Amniotic stem cell (primary cell): ENCODE measurements around the gene LARP1.
"Not testable (repeated sequence)": the region's sequence is repeated elsewhere in the genome, so short reads cannot be mapped to it uniquely, and the experiment has no call there.

Experiments used
- DNase-seq: peaks from one replicate; lab custom pipeline; 2025; lab: John Stamatoyannopoulos, UW

LARP1 gene

DNA sequence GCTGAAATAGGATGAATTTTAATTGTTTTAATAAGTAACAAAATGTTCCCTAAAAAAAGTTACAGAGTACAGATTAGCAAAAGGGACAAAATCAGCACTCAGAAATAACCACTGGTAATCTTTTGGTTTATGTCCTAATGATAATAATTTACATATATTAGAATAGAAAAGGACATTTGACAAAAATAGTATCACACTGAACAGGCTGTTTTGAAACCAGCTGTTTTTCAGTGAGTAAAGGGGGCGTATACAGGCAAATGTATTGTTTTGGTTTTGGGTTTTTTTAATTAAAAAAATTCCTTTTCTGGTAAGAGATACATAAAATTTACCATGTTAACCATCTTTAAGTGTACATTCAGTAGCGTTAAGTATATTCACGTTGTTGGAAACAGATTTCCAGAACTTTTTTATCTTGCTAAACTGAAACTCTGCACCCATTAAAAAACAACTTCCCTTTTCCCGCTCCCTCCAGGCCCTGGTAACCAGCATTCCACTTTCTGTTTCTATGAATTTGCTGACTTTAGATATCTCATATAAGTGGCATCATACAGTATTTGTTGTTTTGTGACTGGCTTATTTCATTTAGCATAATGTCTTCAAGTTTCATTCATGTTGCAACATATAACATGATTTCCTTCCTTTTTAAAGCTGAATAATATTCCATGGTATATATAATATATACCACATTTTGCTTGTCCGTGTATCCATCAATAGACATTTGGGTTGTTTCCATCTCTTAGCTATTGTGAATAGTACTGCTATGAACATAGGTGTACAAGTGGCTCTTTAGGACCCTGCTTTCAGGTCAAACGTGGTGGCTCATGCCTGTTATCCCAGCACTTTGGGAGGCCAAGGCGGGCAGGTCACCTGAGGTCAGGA lies 20.6 kb upstream of the LARP1 start:
- no peak for DNase-seq

DNA sequence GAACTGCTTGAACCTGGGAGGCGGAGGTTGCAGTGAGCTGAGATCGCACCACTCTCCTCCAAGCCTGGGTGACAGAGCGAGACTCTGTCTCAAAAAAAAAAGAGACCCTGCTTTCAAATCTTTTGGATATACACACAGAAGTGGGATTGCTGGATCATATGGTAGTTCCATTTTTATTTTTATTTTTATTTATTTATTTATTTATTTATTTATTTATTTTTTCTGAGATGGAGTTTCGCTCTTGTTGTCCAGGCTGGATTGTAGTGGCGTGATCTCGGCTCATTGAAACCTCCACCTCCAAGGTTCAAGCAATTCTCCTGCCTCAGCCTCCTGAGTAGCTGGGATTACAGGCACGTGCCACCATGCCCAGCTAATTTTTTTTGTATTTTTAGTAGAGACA lies 19.8 kb upstream of the LARP1 start:
- not testable (repeated sequence) for DNase-seq

DNA sequence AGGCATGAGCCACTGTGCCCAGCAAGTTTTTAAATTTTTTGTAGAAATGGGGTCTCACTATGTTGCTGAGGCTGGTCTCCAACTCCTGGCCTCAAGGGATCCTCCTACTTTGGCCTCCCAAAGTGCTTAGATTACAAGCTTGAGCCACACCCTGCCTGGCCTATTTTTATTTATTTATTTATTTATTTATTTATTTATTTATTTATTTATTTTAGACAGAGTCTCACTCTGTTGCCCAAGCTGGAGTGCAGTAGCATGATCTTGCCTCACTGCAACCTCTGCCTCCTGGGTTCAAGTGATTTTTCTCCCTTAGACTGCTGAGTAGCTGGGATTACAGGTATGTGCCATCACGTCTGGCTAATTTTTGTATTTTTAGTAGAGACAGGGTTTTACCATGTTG lies 18.8 kb upstream of the LARP1 start:
- DNase-seq: not testable (repeated sequence)

DNA sequence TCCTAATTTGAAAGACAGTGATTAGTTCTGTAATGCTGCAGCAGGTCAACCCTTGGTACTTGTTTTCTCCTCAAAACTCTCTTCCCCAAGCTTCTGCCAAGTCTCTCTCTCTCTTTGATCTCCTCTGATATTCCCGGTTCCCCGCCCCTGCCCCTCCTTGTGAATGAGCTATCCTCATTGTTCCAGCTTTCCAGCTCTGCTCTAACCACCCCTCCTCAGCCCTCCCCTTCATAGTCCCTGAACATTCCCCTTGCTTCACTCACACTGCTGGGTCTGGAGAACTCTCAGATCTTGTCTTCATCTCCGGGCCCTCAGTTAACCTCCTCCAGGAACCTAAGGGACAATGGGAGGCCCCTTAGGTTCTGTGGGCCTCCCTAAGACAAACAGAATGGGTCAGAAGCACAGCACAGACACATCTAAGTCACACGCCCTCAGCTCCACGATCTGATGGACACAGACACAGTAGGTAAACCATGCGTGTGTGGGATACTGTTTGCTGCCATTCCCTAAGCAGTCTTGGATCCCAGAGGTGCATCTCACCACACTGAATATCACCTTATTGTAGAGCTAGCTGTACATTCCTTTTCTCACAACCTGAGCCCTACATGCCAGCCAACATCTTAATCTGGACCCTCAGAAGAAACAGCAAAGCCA lies 17.4 kb upstream of the LARP1 start:
- no peak for DNase-seq

DNA sequence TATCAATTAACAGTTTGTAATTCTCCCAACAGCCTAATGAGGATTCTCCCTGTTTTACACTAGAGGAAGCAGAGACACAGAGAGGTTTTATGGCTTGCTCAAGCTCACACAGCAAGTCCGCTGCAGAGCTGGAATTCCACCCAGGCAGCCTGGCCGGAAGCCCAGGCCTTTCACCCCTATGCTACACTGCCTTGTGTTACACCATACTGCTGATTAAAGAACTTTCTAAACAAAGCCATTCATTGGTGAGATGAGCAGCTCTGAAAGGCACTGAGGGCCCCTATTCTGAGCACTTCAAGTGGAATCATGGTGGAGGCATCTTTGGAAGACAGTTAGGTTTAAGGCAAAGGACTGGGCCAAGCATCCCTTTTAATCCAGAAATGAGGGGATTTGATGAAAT lies 14.7 kb upstream of the LARP1 start:
- DNase-seq: no peak

DNA sequence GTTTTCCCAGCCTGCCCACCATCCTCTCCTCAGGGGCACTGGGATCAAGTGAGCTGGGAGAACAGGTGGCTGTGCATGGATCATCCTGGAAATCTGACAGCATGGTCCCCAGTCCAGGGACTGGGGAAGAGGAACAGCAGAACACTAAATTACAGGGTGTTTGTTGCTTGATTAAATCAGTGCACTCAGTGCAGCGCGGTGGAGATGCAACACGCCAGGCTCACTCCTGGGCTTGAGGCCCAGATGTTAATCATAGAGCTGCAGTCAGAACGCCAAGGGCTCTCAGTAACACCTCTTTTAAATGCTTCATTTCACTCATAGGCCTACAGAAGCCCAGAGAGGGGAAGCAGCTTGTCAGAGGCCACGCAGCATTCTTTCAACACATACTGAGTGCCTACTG lies 14.2 kb upstream of the LARP1 start:
- DNase-seq: no peak

DNA sequence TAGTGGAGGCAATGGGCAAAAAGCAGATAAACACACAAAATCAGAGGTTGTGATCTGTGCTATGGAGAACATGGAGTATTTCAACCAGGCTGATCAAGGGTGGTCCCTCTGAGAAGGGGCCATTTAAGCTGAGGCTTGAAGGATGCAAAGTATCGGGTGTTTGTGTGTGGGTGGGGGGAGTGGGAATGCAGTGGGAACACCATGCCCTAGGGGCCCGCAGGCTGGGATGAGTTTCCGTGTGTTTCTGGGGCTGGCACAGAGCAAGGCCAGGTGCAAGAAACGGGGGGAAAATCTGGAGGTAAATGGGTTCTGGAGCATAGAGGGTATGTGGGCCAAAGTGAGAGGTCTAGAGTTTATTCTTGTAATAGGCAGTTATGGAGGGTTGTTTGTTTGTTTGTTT lies 13.8 kb upstream of the LARP1 start:
- DNase-seq: no peak

DNA sequence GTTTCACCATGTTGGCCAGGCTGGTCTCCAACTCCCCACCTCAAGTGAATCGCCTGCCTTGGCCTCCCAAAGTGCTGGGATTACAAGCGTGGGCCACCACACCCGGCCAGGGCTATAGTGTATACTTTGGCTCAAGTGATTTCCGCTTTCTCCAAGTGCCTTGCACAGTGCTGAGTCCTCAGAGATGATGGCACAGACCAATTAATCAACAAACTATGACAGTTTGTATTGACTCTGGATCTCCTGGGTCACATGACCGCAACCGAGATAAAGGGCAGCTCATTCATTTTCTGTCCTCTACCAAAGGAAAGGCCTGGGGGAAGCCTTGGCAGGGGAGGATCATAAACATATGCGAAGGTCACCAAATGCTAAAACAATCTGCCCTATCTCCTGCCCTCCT lies 11.4 kb upstream of the LARP1 start:
- no peak for DNase-seq

DNA sequence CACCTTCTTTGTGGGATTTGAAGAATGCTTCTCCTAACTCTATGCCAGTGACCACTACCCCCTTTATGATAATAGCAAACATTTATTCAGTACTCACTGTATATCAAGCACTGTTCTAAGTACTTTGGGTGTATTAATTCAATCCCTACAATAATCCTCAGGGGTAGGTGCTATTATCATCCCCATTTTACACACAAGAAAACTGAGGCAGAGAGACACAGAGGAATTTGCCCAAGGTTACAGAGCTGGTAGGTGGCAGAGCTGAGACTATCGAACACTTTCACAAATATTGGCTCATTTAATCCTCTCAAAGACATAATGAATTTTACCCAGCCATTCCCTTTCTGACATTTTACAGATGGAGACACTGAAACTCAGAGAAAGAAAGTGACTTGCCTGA lies 9.8 kb upstream of the LARP1 start:
- no peak for DNase-seq

DNA sequence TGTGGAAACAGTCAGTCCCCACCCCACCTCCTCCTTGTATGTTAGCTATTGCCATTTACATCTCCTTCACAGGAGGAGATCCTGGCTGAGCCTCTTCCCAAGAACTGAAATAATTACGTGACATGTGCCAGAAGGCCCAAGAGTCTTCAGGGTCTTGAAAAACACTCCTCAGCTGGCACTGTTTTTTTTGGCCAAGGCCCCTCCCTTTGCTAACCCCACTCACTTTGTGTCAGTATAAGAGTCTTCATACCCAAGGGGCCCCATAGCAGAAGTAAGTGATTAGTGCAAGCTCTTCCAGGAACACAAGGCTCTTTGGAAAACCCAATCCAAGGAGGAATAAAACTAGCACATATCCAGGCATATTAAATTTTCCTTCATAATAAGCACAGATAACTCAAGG lies 5.7 kb upstream of the LARP1 start:
- DNase-seq: no peak

DNA sequence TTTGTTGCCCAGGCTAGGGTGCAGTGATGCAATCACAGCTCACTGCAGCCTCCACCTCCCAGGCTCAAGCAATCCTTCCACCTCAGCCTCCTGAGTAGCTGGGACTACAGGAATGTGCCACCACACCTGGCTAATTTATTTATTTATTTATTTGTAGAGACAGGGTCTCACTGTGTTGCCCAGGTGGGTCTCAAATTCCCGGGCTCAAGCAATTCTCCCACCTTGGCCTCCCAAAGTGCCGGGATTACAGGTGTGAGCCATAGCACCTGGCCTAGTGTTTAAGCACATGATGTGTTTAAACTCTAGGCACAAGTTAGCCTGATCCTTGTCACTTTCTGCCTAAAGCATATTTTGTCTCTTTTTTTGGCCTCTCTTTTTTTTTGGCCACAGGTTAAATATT lies 4.5 kb upstream of the LARP1 start:
- not testable (repeated sequence) for DNase-seq

DNA sequence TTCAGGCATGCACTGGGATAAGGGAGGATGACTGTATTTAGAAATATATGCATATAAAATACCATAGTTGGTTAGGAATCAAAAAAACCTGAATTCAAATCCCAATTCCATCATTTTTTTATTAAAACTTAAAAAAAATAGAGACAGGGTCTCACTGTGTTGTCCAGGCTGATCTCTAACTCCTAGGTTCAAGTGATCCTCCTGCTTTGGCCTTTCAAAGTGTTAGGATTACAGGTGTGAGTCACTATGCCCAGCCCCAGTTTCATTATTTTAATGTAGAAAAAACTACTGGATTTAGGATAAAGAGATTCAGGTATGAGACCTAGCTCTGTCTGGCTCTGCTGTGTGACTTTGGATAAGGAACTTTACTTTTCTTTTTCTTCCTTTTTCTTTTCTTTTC lies 3.3 kb upstream of the LARP1 start:
- no peak for DNase-seq

DNA sequence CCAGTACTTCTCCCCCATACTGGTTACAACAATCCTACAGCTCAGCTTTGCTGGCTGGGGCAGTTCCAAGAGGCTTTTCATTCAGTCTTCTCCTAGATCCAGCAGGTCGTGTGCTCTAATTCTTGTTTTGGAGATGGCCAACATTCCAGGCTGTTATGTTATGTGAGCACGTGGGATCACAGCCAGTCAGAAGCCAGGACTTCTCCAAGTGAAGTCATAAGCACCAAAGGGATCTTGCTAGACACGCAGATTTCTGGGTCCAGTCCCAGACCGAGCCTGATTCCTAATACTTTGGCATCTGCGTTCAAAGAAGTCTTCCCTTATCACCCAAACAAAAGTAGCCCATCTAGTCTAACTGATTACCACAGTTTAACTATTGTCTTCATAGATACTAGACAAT lies 1.4 kb upstream of the LARP1 start:
- DNase-seq: peak; percentile 57

DNA sequence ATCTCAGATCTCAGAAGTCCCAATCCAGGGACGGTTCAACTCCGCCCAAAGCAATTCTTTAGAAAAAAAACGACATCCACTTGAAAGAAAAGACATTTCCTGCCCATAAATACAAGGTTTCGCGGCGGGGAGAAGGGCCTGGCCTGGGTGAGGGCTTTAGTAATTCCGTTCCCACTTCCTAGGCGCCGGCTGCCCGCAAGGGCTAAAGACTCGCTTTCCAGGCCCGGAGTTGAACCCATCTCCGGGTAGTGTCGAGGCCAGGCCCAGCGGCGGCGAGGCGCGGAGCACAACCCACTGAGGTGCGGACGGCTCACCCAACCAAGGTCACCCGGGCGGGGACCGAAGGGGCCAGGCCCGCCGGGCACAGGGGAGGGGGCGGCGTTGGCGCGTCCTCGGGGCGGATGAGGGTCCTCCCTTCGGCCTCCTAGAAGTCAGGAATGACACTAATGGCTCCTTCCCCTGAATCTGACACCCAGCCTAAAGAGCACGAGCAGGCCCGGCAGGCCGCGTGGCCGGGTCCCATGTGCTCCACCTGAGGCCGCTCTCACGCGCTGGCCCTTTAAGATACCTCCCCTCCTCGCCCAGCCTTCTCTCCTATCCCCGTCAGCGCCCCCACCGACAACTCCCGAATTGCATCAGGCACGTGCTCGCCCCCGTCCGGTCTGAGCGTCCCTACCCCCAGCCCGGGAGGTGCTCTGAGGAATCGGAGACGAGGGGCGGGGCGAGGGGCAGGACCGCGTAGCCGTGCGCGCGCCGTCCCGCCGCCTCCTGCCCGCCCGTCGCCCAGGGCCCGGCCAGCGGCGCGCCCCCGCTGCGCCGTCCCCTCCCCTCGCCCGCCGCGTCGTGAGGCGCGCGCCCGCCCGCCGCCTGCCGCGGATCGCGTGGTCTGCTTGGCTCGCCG lies 467 bp upstream of the LARP1 start:
- peak; percentile 99 for DNase-seq

DNA sequence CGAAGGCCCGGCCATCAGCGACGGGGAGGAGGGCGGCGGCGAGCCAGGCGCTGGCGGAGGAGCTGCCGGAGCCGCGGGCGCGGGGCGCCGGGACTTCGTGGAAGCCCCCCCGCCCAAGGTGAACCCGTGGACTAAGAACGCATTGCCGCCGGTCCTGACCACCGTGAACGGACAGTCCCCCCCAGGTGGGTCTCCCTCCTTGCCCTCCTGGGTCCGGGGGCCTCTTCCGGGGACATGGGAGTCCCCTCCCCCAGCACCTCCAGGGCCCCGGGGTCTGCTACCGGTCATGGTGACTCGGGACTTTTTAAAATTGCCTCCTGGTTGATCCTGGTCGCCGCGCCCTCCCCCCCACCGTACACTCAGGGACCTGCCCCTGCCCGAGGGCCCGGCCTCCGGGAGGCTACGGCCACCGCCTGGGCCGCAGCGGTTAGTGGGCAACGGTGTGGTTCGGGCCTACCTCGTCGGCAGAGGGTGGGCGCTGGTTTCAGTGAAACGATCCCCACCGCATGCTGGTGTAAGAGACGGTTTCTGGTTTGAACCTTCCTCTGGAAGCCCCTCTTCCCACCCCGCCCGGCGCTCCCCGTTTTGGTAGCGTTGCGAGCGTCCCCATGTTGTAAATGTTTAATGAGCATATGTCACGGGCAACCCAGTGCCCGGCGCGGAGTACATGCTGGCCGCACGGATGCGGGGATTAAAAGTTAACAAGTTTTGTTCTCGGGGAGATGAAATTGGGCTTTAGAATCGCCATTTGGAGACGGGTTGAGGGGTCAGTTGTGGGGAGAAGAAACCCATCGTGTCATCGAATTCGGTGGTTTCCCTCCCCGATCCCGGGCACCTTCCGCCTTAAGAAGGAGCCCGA lies 1.1 kb downstream of the LARP1 start:
- DNase-seq: no peak

DNA sequence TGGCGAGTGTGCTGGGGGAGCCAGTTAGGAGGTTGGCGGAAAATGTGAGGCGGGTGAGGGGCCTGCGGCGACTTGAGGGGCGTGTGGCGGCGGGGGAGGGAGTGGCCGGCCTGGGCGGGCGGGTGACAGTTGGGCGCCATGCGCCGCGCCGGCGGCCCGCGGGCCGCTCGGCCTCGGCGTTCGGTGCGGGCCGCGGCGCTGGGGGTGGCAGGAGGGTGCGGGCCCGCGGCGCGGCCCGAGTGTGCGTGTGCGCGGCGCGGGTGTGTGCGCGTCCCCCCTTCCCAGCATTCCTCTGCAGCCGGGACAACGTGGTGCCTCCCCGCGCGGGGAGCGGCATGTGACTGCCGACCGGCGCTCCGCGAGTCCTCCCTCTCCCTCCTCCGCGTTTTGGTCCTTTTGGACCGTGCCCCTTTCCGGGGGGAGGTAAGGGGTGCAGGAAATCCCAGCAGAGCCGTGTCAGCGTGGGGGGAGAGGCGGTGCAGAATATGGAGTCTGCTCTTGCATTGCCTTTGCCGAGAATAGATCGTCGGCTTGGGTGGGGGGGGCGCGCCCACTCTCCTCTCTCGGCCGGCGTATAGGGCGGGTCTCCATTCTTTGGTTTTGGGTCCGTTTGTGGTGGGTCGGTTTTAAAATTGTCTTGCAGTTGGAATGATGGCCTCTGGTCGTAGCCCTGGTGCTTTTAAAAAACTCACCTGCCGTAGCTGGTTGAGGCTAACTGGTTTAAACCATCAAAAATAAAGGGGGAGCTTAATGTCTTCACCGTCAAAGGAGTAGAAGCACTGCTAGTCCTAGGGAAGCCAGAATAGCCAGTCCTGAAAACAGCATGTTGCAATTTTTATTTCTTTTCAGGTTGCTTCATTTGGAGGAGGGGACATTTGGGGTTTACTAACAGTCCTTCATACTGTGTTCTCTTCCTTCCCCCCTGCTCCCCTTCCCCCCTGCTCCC lies 2.0 kb downstream of the LARP1 start:
- DNase-seq: no peak

DNA sequence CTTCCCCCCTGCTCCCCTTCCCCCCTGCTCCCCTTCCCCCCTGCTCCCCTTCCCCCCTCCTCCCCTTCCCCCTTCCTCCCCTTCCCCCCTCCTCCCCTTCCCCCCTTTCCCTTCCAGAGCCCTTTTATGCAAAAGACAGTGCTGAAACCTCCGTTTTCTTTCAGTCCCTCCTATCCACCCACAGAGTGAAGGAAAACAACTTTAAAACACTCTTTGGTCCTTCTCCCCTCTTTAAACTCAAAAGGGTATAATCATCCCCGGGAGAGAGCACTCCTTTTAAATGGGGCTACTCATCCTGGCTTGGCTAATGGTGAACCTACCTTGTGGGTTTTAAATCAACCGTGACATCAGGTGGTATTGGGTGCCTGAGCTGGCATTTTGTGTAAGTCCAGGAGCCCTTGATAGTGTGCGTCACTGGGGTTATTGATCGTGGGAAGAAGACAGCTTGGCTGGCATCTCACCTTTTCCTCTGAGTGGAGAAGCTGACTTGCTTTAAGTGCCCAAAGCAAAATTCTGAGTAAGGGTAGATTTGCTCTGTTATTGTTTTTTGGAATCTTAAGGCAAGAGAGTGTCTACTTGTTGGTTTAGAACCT lies 2.7 kb downstream of the LARP1 start:
- no peak for DNase-seq

DNA sequence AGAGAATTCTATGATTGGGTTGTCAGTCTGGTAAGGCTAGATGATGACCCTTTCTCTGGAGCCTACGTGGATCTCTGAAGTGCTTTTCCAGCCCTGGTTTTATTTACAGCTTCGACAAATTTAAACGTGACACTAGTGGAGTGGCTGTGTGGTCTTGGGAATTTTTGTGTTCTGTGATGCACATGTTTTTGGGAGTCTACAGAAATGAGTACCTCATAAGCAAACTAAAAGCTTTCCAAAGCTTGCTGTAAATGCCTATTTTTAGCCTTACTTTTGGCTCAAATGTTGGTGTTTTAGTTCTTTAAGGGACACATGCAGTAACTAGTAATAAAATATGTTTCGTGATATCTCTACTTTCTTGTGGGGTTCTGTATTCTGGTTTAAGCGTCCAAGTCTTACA lies 3.3 kb downstream of the LARP1 start:
- no peak for DNase-seq

DNA sequence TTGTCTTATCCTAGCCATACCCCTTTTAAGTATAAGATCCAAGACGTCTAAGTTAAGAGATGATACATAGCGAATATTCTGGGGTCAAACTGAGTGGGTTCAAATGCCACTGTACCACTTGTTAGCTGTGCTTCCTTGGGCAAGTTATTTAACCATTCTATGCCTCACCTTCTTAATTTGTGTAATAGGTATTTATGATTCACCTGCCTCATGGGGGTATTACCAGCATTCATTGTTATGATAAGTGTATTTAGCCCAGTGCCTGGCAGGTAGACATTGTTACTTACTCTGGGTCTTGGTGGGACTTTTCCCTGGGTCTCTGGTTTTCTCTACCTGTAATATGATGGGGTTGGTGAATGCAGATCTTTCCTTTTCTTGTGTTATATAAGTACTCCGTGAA lies 3.8 kb downstream of the LARP1 start:
- DNase-seq: no peak

DNA sequence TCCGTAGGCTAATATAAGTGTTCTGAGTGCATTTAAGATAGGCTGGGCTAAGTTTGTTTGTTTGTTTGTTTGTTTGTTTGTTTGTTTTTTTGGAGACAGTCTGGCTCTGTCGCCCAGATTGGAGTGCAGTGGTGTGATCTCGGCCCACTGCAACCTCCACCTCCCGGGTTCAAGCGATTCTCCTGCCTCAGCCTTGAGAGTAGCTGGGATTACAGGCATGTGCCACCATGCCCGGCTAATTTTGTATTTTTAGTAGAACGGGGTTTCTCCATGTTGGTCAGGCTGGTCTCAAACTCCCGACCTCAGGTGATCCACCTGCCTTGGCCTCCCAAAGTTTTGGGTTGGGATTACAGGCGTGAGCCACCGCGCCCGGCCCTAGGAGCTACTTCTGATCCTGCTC lies 4.7 kb downstream of the LARP1 start:
- DNase-seq: not testable (repeated sequence)
